ENCODE measurements around the gene PPP3R1.
A peak's percentile ranks its signal among the peaks of the same experiment; 100 is the strongest.

The PPP3R1 gene

GRCh38 chr2:68141875-68142274 lies 110.5 kb downstream of the PPP3R1 start:
- no peaks in the 10 kb centered on the region for H3K9me3 Mint-ChIP-seq
- no peak for DNase-seq (ENCODE audit: low spot score in 2 of 2)
- H3K27me3 Mint-ChIP-seq: no peaks in the 10 kb centered on the region
- no peak for ATAC-seq (replicated peaks; ENCODE audit: extremely low read depth, poor library complexity, severe bottlenecking)
- peaks cover 13% of the 10 kb centered on the region for H3K36me3 Mint-ChIP-seq (ENCODE audit: insufficient read depth)
- H3K4me1 Mint-ChIP-seq: peaks cover 5% of the 10 kb centered on the region
- no peak overlapping the region for H3K4me3 Mint-ChIP-seq
- no peak overlapping the region for H3K27ac Mint-ChIP-seq (ENCODE audit: low read depth)

- Mint-ChIP-seq H3K9me3 (no peaks in the 10 kb centered on the region), H3K4me3 (no peak overlapping the region), H3K36me3 (ENCODE audit: insufficient read depth) (peaks cover 15% of the 10 kb centered on the region), H3K27ac (ENCODE audit: low read depth) (peak overlapping the region; percentile 6), H3K4me1 (peaks cover 5% of the 10 kb centered on the region), H3K27me3 (no peaks in the 10 kb centered on the region)
- ATAC-seq (replicated peaks; ENCODE audit: extremely low read depth, poor library complexity, severe bottlenecking) (no peak), DNase-seq (ENCODE audit: low spot score in 2 of 2) (no peak)
These were observed 116.6 kb downstream of the PPP3R1 start for GRCh38 chr2:68135448-68136320.

GRCh38 chr2:68134554-68134953 lies 117.8 kb downstream of the PPP3R1 start:
- Mint-ChIP-seq H3K27me3 (no peaks in the 10 kb centered on the region), H3K36me3 (ENCODE audit: insufficient read depth) (peaks cover 11% of the 10 kb centered on the region), H3K4me1 (no peaks in the 10 kb centered on the region), H3K9me3 (no peaks in the 10 kb centered on the region), H3K4me3 (no peak overlapping the region), H3K27ac (ENCODE audit: low read depth) (no peak overlapping the region)
- DNase-seq (ENCODE audit: low spot score in 2 of 2): no peak
- ATAC-seq (replicated peaks; ENCODE audit: extremely low read depth, poor library complexity, severe bottlenecking): no peak

- Mint-ChIP-seq H3K27me3 (no peaks in the 10 kb centered on the region), H3K27ac (ENCODE audit: low read depth) (no peak overlapping the region), H3K36me3 (ENCODE audit: insufficient read depth) (peaks cover 11% of the 10 kb centered on the region), H3K4me3 (no peak overlapping the region), H3K9me3 (no peaks in the 10 kb centered on the region), H3K4me1 (no peaks in the 10 kb centered on the region)
- DNase-seq (ENCODE audit: low spot score in 2 of 2): no peak
- no peak for ATAC-seq (replicated peaks; ENCODE audit: extremely low read depth, poor library complexity, severe bottlenecking)
These were observed 118.2 kb downstream of the PPP3R1 start for GRCh38 chr2:68134120-68134519.

Measured in central memory CD8-positive, alpha-beta T cell (primary cell).